Stimulated activated CD8-positive, alpha-beta memory T cell treated with anti-CD3 and anti-CD28 coated beads, Interleukin-7, amount 100 ng/mL, for 4 hours (primary cell): Measurements from ENCODE around the gene ANGPTL3.

Experiments
- DNase-seq, 2 donors: peaks; one replicate each; pipeline ENCODE4 v3.0.0-alpha.2; 2020; ENCODE audit warnings: low read depth in 2 of 2

ANGPTL3 gene

DNA sequence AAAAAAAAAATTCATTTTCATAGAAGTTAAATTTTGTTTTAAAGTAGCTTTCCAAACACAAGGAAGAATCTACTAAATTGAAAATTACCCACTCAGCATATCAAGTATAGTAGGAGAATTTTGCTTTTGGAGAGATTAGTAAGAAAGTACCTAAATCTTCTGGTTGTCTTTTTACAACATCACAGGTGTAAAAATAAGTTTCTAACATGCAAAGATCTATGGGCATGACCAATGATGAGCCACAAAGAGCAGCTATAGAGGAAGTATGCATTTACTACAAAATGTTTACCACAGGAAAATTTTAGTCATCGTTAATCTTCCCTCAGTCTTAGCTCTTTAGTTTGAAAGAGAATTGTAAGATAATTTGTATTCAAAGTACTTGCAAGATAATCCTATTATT is 28.1 kb downstream of the ANGPTL3 start:
- DNase-seq: no peak

DNA sequence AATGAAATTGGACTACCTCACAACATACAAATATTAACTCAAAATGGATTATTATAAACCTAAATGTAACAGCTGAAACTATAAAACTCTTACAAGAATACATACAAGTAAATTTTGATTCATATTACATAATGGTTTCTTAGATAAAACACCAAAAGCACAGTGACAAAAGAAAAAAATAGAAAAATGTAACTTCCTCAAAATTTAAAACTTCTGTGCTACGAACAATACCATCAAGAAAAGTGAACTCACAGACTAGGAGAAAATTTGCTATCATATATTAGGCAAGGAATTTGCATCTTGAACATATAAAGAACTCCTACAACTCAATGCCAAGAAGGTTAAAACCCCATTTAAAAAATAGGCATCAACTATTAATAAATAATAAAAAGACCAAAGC is 31.2 kb downstream of the ANGPTL3 start:
- no peak for DNase-seq

GRCh38 chr1:62637392-62638105 is 40.2 kb downstream of the ANGPTL3 start:
- DNase-seq: no peak

- no peak for DNase-seq
Measured at GRCh38 chr1:62643283-62643682, 46.0 kb downstream of the ANGPTL3 start.

DNA sequence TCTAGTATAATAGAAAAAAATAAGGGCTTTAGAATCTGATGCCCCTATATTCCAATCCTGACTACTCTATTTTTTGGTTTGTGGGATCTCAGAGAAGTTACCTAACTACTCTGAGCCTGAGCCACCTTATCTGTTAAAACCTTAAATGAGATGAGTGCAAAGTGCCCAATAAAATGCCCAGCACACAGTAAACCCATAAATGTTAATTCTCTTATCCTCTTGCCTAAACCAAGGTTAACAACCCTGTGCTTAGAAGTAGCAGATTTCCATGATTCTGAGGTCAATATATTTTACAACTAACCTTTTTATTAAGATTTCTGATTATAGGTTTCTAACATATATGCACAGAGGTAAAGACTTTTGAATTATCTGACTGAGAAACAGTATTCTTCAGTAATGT is 55.1 kb downstream of the ANGPTL3 start:
- no peak for DNase-seq

DNA sequence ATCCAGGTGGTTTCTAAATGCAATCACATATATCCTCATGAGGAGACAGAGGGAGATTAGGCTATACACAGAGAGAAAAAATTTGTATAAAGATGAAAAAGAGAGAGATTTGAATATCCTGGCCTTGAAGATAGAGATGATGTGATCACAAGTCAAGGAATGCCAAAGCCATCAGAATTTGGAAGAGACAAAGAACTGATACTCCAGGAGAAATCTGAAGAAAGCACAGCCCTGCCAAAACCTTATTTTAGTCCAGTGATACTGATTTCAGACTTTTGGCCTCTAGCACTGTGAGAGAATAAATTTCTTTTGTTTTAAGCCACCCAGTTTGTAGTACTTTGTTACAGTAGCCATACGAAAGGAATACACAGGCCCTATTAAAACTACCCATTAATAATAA is 57.4 kb downstream of the ANGPTL3 start:
- no peak for DNase-seq
